NK-92 treated with Interleukin-12 subunit alpha and Interleukin-12 subunit beta, amount 100 ng/mL, for 24 hours (cell line): ENCODE results near the gene ATXN7L1.

Experiments
- DNase-seq: peaks from one replicate; lab custom pipeline; 2025; lab: John Stamatoyannopoulos, UW

The ATXN7L1 gene

GRCh38 chr7:105876091-105876963, at the start of gene ATXN7L1:
Gene ATXN7L1 (minus strand): TSS chr7:105876599. CDS start chr7:105876558, 41 bp downstream.
- DNase-seq = peak; percentile 78

GRCh38 chr7:105926131-105926530, 49.7 kb upstream of the ATXN7L1 start:
- no peak for DNase-seq

- DNase-seq = no peak
Observed at GRCh38 chr7:105924945-105925344, 48.5 kb upstream of the ATXN7L1 start.

GRCh38 chr7:105920766-105921165, 44.4 kb upstream of the ATXN7L1 start:
- no peak for DNase-seq

- no peak for DNase-seq
Observed at GRCh38 chr7:105917659-105918058, 41.3 kb upstream of the ATXN7L1 start.

- no peak for DNase-seq
Observed at GRCh38 chr7:105916603-105917002, 40.2 kb upstream of the ATXN7L1 start.

GRCh38 chr7:105913947-105914346, 37.5 kb upstream of the ATXN7L1 start:
- no peak for DNase-seq

GRCh38 chr7:105911961-105912575, 35.7 kb upstream of the ATXN7L1 start:
- DNase-seq = no peak

GRCh38 chr7:105910172-105910571, 33.8 kb upstream of the ATXN7L1 start:
- no peak for DNase-seq

GRCh38 chr7:105909742-105910141, 33.3 kb upstream of the ATXN7L1 start:
- no peak for DNase-seq

- no peak for DNase-seq
Observed at GRCh38 chr7:105907129-105907846, 30.9 kb upstream of the ATXN7L1 start.

GRCh38 chr7:105906695-105907094, 30.3 kb upstream of the ATXN7L1 start:
- DNase-seq = no peak

- DNase-seq = no peak
Observed at GRCh38 chr7:105905910-105906568, 29.6 kb upstream of the ATXN7L1 start.

- no peak for DNase-seq
Observed at GRCh38 chr7:105905209-105905909, 29.0 kb upstream of the ATXN7L1 start.

GRCh38 chr7:105904064-105904463, 27.7 kb upstream of the ATXN7L1 start:
- no peak for DNase-seq

GRCh38 chr7:105902325-105902911, 26.0 kb upstream of the ATXN7L1 start:
- no peak for DNase-seq

GRCh38 chr7:105897999-105898398, 21.6 kb upstream of the ATXN7L1 start:
- no peak for DNase-seq

GRCh38 chr7:105896407-105896911, 20.1 kb upstream of the ATXN7L1 start:
- no peak for DNase-seq

- no peak for DNase-seq
Observed at GRCh38 chr7:105894131-105894530, 17.7 kb upstream of the ATXN7L1 start.

GRCh38 chr7:105892387-105892786, 16.0 kb upstream of the ATXN7L1 start:
- no peak for DNase-seq
